Measurements from ENCODE around the gene E2F1. TPM values are rescaled to one million over a fixed set of nuclear protein-coding genes. Genes with fewer than 3 reads are reported as not detected.

E2F1 gene
- total and polyA plus RNA-seq, 2 of the 4 experiments (the other 2 are of a cell fraction): 10.9 to 14.0 TPM

DNA sequence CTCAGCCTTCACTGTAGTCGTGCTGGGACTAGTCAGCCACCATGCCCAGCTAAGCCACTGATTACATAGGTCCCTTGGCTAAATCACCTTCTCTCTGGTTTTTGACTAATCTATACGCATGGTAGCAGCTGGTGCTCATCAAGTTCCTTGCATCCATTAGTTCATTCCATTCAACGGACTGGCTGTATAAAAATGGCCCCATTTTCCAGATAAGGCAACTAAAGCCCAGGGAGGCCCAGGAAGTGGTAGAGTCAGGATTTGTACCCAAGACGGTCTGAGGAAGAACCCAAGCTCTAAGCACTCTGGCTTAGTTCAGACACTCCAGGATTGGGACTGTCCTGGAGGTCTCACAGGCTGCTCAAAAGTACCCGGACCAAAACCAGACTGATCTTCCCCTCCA lies 4.9 kb downstream of the E2F1 start:
- dilution Hi-C loops (cut with HindIII; ENCODE audit: low sequenced_read_pairs, unreplicated experiment) (no loop called here), in situ Hi-C loops (cut with MboI; ENCODE audit: low sequenced_read_pairs) (no loop called here), intact Hi-C loops (cut with micrococcal nuclease) (no loop called here)
- BruUV-seq (replicated peaks): no TSS peak
- H4K5ac ChIP-seq (ENCODE audit: low read depth, low read length): no peak overlapping the region
- 82% methylated on average over 1 of the region's 5 CpGs; no CpG with 5 or more reads in 1 of the 2 experiments for WGBS, 2 experiments (ENCODE audit: extremely low coverage in 2 of 2, insufficient read length in 1 of 2)
- no peak overlapping the region for H3K4me3 ChIP-seq (ENCODE audit: insufficient read depth, low read depth, low read length)
- no peak overlapping the region for H4K8ac ChIP-seq (ENCODE audit: low read depth in 2 of 2, low read length in 2 of 2)
- no peak overlapping the region for H3K9ac ChIP-seq (ENCODE audit: low read depth, low read length)
- CTCF ChIA-PET: no interaction called here
- H2BK20ac ChIP-seq (ENCODE audit: low read depth, low read length): no peak overlapping the region
- H3K27ac ChIP-seq (ENCODE audit: insufficient read depth, low read length): no peak overlapping the region
- POLR2A ChIA-PET (ENCODE audit: unreplicated experiment): no interaction called here
- no peak overlapping the region for H4K91ac ChIP-seq (ENCODE audit: insufficient read depth, low read depth, low read length)
- TF ChIP-seq, protein P1, sequence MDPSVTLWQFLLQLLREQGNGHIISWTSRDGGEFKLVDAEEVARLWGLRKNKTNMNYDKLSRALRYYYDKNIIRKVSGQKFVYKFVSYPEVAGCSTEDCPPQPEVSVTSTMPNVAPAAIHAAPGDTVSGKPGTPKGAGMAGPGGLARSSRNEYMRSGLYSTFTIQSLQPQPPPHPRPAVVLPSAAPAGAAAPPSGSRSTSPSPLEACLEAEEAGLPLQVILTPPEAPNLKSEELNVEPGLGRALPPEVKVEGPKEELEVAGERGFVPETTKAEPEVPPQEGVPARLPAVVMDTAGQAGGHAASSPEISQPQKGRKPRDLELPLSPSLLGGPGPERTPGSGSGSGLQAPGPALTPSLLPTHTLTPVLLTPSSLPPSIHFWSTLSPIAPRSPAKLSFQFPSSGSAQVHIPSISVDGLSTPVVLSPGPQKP (IDR thresholded peaks at IDR 0.05; ENCODE audit: borderline replicate concordance, low read depth, low read length): no peak
- TF ChIP-seq RAD21 (IDR thresholded peaks at IDR 0.05; ENCODE audit: low read length): no peak
- TF ChIP-seq CHD1 (IDR thresholded peaks at IDR 0.05; ENCODE audit: low read depth, low read length): no peak
- no peak for TF ChIP-seq MAFK (IDR thresholded peaks at IDR 0.05; ENCODE audit: low read depth, low read length)
- TF ChIP-seq NFE2L2 (IDR thresholded peaks at IDR 0.05; ENCODE audit: low read depth, low read length): no peak
- TF ChIP-seq RCOR1 (IDR thresholded peaks at IDR 0.05; ENCODE audit: insufficient replicate concordance, low read length): no peak
- TF ChIP-seq RFX5 (IDR thresholded peaks at IDR 0.05; ENCODE audit: low read depth, low read length): no peak
- no peak for TF ChIP-seq MAZ (IDR thresholded peaks at IDR 0.05; ENCODE audit: borderline replicate concordance, low read depth, low read length)
- no peak for TF ChIP-seq BHLHE40 (IDR thresholded peaks at IDR 0.05; ENCODE audit: low read depth, low read length)
- TF ChIP-seq MXI1 (IDR thresholded peaks at IDR 0.05; ENCODE audit: borderline replicate concordance, low read depth, low read length): no peak
- no peak for TF ChIP-seq SMC3 (IDR thresholded peaks at IDR 0.05; ENCODE audit: low read depth, low read length)
- no peak for TF ChIP-seq CEBPB (IDR thresholded peaks at IDR 0.05; ENCODE audit: low read depth, low read length)
- no peak for TF ChIP-seq POLR2A (IDR thresholded peaks at IDR 0.05; ENCODE audit: low read depth, low read length)
- TF ChIP-seq CTCF (conservative IDR thresholded peaks at IDR 0.05; ENCODE audit: low read depth, low read length): no peak
- no peak for TF ChIP-seq USF2 (IDR thresholded peaks at IDR 0.05; ENCODE audit: low read depth, low read length)
- peaks cover 7 to 54% of the 10 kb centered on the region in 2 experiments; a peak in 2 of 4 replicates for H3K79me1 ChIP-seq (ENCODE audit: low read depth in 1 of 2, low read length in 2 of 2)
- H3K14ac ChIP-seq (replicated peaks; ENCODE audit: low read depth, low read length): no peak overlapping the region
- H2BK5ac ChIP-seq (ENCODE audit: low read depth, low read length, poor library complexity, severe bottlenecking): no peak overlapping the region
- no peaks in the 10 kb centered on the region for H3K9me3 ChIP-seq (ENCODE audit: control insufficient read depth, insufficient read depth, low read length)
- no peak for DNase-seq
- no peak overlapping the region for H2BK15ac ChIP-seq (ENCODE audit: low read depth, low read length)
- no peak overlapping the region for H2AFZ ChIP-seq (replicated peaks; ENCODE audit: low read length, poor library complexity)
- ATAC-seq (ENCODE audit: low read depth): no peak
- H3K4me2 ChIP-seq (ENCODE audit: low read depth, low read length): no peak overlapping the region
- H3K56ac ChIP-seq (ENCODE audit: extremely low read depth, insufficient read depth, low read length): no peak overlapping the region
- H3K27me3 ChIP-seq (ENCODE audit: control insufficient read depth, insufficient read depth, low read length): no peaks in the 10 kb centered on the region
- peaks cover 8% of the 10 kb centered on the region for H3K4me1 ChIP-seq (ENCODE audit: control insufficient read depth, insufficient read depth, low read length)
- no peak overlapping the region for H2BK120ac ChIP-seq (ENCODE audit: low read depth, low read length)
- no peaks in the 10 kb centered on the region; the same call in 1 of the 2 replicates for H3K36me3 ChIP-seq (ENCODE audit: control insufficient read depth, insufficient read depth, low read length)
- no peak overlapping the region for H3K23ac ChIP-seq (ENCODE audit: low read depth, low read length)
- peaks cover 20% of the 10 kb centered on the region; the same call in 1 of the 2 replicates for H3K9me1 ChIP-seq (ENCODE audit: insufficient read depth, low read length)
- no peak overlapping the region for H2AK5ac ChIP-seq (ENCODE audit: low read depth, low read length)
- no peak overlapping the region for H2AK9ac ChIP-seq (replicated peaks; ENCODE audit: low read depth, low read length, poor library complexity)
- no peak overlapping the region for H3K4ac ChIP-seq (ENCODE audit: low read depth, low read length)
- H4K20me1 ChIP-seq (ENCODE audit: insufficient read depth, low read length): peaks cover 24% of the 10 kb centered on the region
- H3K18ac ChIP-seq (ENCODE audit: low read depth, low read length): no peak overlapping the region
